Calu3 (cell line): ENCODE data around the gene MPPED2. TPM values are rescaled to one million over a fixed set of nuclear protein-coding genes. Genes with fewer than 3 reads are reported as not detected.

Experiments used
- BruUV-seq: library from RNA; stranded (reverse); fragments of 400-500 nt; replicated peaks from 2 replicates; lab custom pipeline; 2021; lab: Mats Ljungman, UMichigan
- CTCF ChIA-PET: fragments of 300-600 bp; sonication (Branson Sonifier 250); formaldehyde crosslinking; loops from one replicate; lab custom pipeline; 2022; ENCODE audit warnings: antibody characterized with exemption; lab: Charles Lee
- DNase-seq: peaks from one replicate; pipeline ENCODE4 v3.0.0; 2022
- H3K27ac Mint-ChIP-seq: one replicate; pipeline ENCODE4 v1.8.0; 2022; ENCODE audit warnings: mixed read lengths; ENCODE audit not compliant: unreplicated experiment
- H3K27me3 Mint-ChIP-seq: one replicate; pipeline ENCODE4 v1.8.0; 2022; ENCODE audit warnings: mixed read lengths; ENCODE audit not compliant: unreplicated experiment
- H3K36me3 Mint-ChIP-seq: one replicate; pipeline ENCODE4 v1.8.0; 2022; ENCODE audit warnings: mild to moderate bottlenecking, moderate library complexity, mixed read lengths; ENCODE audit not compliant: insufficient read depth, unreplicated experiment
- H3K4me1 Mint-ChIP-seq: one replicate; pipeline ENCODE4 v1.8.0; 2022; ENCODE audit warnings: mild to moderate bottlenecking, low read depth, mixed read lengths; ENCODE audit not compliant: unreplicated experiment
- H3K4me3 Mint-ChIP-seq: one replicate; pipeline ENCODE4 v1.8.0; 2022; ENCODE audit warnings: mild to moderate bottlenecking, low read depth, moderate library complexity, mixed read lengths; ENCODE audit not compliant: unreplicated experiment
- H3K9me3 Mint-ChIP-seq: one replicate; pipeline ENCODE4 v1.8.0; 2022; ENCODE audit warnings: low read depth, mixed read lengths; ENCODE audit not compliant: unreplicated experiment
- CTCF ChIP-seq: fragments of 200-600 bp; IDR thresholded peaks from one replicate; pipeline ENCODE4 v1.8.0; 2022; ENCODE audit warnings: antibody characterized with exemption; ENCODE audit not compliant: unreplicated experiment
- intact Hi-C: fragments of 100-400 bp; cut with micrococcal nuclease; formaldehyde crosslinking; loops from one replicate; pipeline ENCODE4 v1.10.0; 2022; ENCODE audit not compliant: unreplicated experiment
- total RNA-seq: library from RNA; stranded (reverse); gene quantifications from 2 replicates; pipeline ENCODE4 v1.2.3, GENCODE V29; 2022

Gene MPPED2
- total RNA-seq, 1 experiment from 2014 or later = not detected

DNA sequence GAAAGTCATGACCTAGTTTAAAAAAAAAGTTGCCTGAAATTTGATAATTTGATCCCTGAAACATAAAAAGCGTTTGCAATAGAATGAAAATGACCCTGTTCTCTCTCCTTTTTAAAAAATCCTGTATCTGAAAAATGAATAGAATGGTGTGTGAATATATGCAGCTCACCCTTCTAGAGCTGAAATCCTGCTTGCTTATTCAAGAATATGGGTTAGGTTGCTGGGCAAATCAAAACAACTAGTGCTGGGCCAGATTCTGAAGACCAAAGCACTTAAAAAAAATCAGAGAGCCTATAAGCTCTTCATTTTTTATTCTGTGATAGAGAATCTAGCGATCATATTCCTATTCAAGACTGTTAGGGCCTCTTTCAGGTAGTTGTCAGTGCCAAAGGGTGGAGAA lies 131.6 kb downstream of the MPPED2 start:
- TF ChIP-seq CTCF = no peak
- H3K4me1 Mint-ChIP-seq = no peaks in the 10 kb centered on the region
- BruUV-seq = no TSS peak
- no peak overlapping the region for H3K27ac Mint-ChIP-seq
- peaks cover 13% of the 10 kb centered on the region for H3K27me3 Mint-ChIP-seq
- CTCF ChIA-PET = no interaction called here
- H3K36me3 Mint-ChIP-seq = no peaks in the 10 kb centered on the region
- intact Hi-C loops = no loop called here
- DNase-seq = no peak
- no peak overlapping the region for H3K4me3 Mint-ChIP-seq
- no peaks in the 10 kb centered on the region for H3K9me3 Mint-ChIP-seq

DNA sequence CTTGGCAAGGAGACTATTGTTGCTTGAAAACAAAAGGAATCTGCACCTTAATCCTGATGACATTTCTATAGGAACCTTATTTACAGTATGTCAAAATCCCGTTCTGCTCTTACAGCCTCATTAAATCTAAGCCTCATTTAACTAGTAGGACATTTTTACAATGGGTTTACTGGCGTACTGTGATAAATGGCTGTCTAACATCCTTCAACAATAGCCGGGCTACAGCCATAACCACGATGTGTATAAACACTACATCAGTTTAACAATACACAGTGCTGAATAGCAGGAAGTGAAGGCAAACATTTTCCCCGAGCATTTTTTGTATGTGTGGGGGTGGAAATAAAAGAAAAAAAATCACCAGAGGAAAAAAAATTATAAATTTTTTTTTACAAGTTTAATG lies 132.0 kb downstream of the MPPED2 start:
- Mint-ChIP-seq H3K36me3 (no peaks in the 10 kb centered on the region), H3K4me3 (no peak overlapping the region), H3K27me3 (peaks cover 13% of the 10 kb centered on the region), H3K4me1 (no peaks in the 10 kb centered on the region), H3K27ac (no peak overlapping the region), H3K9me3 (no peaks in the 10 kb centered on the region)
- TF ChIP-seq CTCF = no peak
- intact Hi-C loops = no loop called here
- BruUV-seq = no TSS peak
- DNase-seq = no peak
- CTCF ChIA-PET = no interaction called here

DNA sequence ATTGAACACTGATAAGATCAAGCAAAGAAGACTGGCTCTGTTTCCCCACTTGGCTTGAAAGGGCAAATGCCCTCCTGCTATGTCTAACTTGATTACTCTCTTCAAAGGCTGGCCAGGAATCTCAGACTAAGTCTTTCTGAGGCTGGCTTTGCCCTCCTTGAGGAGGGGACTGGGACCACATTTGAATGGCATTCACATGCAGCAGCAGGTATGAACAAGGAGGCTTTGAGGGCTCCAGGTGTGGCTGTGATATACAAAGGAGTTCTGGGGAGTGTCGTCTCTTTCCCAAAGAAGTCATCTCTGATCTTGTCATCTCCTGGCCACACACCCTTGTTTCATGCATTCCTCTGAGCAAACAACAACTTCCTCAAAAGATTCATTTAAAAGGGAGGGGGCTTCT lies 132.4 kb downstream of the MPPED2 start:
- intact Hi-C loops = no loop called here
- BruUV-seq = no TSS peak
- CTCF ChIA-PET = no interaction called here
- peaks cover 13% of the 10 kb centered on the region for H3K27me3 Mint-ChIP-seq
- TF ChIP-seq CTCF = no peak
- H3K4me1 Mint-ChIP-seq = no peaks in the 10 kb centered on the region
- H3K36me3 Mint-ChIP-seq = no peaks in the 10 kb centered on the region
- no peak overlapping the region for H3K27ac Mint-ChIP-seq
- no peak overlapping the region for H3K4me3 Mint-ChIP-seq
- H3K9me3 Mint-ChIP-seq = no peaks in the 10 kb centered on the region
- DNase-seq = no peak

DNA sequence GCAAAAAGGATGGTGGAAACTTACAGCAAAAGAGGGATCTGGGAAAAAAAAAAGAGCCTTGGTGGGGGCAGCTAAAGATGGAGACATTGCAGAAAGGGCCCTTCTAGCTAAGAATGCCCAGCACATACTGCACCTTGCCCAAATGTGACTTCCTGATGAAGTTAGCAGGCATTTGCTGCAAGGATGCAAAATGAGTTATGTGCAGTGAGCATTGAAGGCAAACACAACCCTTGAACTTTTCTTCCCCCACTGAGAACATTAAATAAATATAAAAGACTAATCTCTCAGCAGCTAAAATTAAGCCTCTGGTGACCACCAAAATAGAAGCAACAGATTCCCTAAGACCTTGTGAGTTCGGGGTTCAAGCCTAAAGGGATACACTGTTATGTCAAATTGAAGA lies 133.3 kb downstream of the MPPED2 start:
- CTCF ChIA-PET = no interaction called here
- DNase-seq = no peak
- Mint-ChIP-seq H3K4me3 (no peak overlapping the region), H3K27ac (no peak overlapping the region), H3K36me3 (no peaks in the 10 kb centered on the region), H3K9me3 (no peaks in the 10 kb centered on the region), H3K4me1 (no peaks in the 10 kb centered on the region), H3K27me3 (peaks cover 13% of the 10 kb centered on the region)
- BruUV-seq = no TSS peak
- intact Hi-C loops = no loop called here
- no peak for TF ChIP-seq CTCF
